Measurements from ENCODE around the gene BSND.
"Not testable (repeated sequence)": the region's sequence is repeated elsewhere in the genome, so short reads cannot be mapped to it uniquely, and the experiment has no call there.

BSND gene

DNA sequence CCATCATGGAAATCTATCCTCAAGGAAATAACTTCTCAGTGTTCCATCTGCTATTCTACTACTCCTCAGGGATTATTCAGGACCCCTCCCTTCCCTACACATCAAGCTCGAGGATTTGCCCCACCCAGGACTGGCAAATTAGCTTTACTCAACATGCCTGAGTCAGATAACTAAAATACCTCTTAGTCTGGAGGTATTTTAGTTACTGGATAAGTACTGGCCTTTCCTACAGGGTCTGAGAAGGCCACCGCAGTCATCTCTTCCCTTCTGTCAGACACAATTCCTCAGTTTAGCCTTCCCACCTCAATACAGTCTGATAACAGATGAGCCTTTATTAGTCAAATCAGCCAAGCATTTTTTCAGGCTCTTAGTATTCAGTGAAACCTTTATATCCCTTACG is 27.9 kb downstream of the BSND start:
- not testable (repeated sequence) for DNase-seq

DNA sequence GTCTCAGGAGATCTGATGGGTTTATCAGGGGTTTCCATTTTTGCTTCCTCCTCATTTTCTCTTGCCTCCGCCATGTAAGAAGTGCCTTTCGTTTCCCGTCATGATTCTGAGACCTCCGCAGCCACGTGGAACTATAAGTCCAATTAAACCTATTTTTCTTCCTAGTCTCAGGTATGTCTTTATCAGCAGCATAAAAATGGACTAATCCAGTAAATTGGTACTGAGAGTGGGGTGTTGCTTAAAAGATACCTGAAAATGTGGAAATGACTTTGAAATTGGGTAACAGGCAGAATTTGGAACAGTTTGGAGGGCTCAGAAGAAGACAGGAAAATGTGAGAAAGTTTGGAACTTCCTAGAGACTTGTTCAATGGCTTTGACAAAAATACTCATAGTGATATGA is 32.4 kb downstream of the BSND start:
- not testable (repeated sequence) for DNase-seq

DNA sequence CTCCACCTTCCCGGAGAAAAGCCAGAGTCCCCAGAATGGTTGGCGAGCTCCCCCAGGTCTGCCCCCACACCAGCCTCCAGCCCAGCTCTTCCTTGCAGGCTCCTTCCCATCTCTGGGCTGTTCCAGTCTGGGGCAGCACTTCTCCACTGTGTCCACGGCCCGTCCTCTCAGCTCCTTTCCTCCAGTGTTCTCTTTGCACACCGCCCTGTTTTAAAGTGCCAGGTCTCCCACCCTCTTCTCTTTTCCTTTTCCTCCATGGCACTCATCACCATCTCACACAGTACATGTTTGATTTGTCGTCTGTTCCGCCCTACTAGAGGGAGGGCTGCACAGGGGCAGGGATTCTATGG is 34.5 kb downstream of the BSND start:
- no peak for DNase-seq

DNA sequence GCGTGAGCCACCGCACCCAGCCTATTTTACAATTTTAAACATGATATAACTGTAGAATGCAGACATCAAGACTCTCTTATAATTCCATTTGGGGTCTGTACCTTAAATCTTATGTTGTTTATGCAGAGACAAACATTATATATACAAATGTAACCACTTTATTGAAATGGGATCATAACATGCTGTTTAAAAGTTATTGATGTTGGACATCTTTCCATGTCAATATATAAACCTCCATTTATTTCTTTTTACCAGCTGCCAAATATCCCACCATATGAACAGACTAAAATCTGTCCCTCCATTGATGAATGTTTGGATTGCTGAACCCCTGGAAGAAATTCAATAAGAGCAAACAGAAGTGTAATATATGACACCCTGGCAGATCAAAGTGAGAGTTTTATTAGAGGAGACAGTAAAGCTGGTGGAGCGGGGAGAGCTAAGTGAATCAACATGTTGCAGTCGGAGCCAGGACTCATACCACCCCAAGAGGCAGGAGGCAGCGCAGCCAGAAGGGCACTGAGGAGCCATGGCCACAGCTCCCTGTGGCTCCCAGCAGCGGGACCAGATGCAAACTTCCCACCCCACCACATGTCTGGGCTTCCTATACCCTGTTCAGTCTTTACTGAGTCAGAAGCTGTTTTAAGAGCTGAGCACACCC is 35.9 kb downstream of the BSND start:
- no peak for DNase-seq

DNA sequence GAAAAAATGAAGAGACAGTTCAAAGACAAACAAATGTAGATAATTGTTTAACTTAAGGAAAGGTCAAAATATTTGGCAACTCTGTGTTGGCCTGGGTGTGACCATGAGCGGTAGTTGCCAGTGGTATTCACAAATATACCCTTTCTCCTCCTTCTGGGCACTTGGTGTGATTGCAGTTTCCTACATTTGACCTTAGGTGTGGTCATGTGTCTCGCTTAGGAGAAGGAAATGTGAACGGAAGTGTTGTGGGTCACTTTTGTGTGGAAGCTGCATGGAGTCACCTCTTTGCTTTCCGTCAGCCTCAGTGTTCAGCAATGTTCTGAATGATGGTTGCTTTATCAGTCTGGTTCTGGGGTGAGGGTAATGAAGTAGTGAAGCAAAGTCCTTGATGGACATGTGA is 37.2 kb downstream of the BSND start:
- no peak for DNase-seq

DNA sequence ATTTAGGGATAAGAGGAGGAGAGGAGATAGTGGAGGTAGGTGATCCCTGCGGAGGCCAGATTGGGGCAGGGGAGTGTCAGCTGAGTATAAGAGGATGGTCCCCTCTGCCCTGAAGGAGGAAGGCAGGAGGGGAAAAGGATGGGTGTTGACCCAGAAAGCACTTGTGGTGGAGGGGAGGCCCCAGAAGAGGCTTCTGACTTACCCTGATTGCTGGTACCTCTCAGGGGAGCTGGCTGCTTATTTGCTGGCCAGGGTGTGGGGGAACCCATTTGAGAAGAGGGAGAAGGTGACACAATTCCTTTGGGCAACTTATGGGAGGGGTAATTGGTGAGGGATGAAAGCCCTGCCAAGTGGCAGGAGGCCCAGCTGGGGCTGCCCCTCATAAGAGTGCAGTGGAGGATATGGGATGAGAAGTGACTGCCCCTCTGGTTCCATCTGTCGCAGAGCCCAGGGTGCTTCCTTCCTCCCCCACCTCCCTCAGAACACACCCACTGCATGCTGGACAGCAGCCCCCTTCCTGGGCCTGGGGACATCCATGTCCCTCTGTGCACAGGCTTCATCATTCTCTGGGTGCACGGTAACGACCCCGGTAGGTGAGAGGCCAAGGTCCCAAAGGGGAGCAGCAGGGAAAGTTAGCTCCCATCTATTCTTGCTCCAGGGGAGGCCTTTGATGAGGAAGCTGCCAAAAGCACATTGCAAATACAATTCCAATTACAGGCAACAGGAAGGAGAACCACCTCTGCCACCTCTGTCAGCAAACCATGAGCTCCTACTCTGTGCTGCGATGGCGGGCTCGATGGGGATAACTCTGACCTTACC is 39.2 kb downstream of the BSND start:
- DNase-seq = no peak

DNA sequence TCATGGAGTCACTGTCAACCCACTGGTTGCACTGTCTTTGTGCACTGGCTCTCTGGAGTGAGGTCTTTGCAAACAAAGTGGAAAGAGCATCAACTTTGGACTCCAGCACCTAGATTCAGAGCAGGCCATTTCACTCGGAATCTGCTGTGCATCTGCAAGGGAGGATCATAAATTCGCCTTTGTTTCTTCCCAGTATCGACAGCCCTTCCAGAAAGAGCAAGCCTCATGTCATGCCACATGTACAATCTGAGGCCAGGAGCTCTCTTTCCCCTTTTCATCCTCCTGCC is 39.8 kb downstream of the BSND start:
- no peak for DNase-seq

DNA sequence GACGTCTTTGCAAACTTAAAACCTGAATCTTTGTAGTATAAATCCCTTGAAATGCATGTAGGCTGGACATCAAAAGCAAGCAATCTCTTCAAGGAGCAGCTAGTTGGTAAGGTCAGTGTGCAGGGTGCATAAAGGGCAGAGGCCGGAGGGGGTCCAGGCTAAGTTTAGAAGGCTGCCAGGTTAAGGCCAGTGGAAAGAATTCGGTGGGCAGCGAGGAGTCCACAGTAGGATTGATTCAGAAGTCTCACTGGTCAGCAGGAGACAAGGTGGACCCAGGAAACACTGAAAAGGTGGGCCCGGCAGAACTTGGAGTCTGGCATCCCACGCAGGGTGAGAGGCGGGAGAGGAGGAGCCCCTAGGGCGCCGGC is 40.2 kb downstream of the BSND start:
- DNase-seq = no peak

DNA sequence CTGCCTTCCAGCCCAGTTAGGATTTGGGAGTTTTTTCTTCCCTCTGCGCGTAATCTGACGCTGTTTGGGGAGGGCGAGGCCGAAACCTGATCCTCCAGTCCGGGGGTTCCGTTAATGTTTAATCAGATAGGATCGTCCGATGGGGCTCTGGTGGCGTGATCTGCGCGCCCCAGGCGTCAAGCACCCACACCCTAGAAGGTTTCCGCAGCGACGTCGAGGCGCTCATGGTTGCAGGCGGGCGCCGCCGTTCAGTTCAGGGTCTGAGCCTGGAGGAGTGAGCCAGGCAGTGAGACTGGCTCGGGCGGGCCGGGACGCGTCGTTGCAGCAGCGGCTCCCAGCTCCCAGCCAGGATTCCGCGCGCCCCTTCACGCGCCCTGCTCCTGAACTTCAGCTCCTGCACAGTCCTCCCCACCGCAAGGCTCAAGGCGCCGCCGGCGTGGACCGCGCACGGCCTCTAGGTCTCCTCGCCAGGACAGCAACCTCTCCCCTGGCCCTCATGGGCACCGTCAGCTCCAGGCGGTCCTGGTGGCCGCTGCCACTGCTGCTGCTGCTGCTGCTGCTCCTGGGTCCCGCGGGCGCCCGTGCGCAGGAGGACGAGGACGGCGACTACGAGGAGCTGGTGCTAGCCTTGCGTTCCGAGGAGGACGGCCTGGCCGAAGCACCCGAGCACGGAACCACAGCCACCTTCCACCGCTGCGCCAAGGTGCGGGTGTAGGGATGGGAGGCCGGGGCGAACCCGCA is 40.8 kb downstream of the BSND start, which contains the start of gene PCSK9:
TSS of gene PCSK9 (plus strand) at position 207 of the 741 bp plus-strand sequence. CDS start at position 497, 290 bp downstream.
- DNase-seq = no peak

DNA sequence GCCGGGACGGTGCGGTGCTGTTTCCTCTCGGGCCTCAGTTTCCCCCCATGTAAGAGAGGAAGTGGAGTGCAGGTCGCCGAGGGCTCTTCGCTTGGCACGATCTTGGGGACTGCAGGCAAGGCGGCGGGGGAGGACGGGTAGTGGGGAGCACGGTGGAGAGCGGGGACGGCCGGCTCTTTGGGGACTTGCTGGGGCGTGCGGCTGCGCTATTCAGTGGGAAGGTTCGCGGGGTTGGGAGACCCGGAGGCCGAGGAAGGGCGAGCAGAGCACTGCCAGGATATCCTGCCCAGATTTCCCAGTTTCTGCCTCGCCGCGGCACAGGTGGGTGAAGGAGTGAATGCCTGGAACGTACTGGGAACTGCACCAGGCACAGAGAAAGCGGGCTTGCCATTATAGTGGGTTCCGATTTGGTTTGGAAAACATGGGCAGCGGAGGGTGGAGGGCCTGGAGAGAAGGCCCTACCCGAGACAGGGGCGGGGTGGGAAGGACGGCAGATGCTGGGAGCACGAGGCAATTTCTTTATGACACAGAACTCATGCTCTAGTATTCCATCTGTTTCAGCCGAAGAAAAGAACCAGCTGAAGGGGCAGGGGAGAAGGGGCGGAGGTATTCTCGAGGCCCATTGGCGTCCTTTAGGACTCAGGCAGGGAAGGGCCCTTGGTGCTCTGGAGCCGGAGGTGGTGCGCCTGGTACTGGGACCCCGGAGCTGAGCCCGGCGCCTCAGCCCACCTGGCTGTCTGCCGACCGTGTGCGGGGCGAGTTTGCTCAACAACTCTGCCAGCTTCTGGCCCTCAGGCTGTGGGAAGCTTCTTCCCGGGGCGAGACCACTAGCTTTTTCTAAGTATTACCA is 41.6 kb downstream of the BSND start:
- no peak for DNase-seq

DNA sequence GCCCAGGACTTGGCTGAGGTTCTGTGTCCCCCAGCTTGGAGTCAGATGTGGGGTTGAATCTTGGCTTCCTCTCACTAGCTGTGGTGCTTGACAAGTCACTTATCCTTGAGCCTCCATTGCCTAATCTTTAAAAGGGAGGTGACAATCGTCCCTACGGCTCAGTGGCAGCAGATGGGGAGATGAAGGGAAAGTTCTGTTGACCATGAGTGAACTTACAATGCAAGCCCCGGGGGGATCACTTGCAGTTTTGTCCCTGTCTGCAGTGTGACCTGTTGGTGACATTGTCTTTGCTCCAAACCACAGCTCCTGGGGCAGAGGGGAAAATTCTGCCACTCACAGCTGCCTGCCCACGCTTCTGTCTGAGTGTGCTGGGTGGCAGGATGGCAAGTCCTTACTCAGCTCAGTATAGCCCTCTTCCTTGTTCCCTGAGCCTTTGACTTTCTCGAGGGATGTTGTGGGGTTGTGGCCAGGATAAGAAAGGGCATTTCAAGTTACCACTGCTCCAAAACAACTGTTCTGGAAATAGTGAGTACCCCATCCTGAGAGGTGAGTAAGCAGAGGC is 42.3 kb downstream of the BSND start:
- no peak for DNase-seq

DNA sequence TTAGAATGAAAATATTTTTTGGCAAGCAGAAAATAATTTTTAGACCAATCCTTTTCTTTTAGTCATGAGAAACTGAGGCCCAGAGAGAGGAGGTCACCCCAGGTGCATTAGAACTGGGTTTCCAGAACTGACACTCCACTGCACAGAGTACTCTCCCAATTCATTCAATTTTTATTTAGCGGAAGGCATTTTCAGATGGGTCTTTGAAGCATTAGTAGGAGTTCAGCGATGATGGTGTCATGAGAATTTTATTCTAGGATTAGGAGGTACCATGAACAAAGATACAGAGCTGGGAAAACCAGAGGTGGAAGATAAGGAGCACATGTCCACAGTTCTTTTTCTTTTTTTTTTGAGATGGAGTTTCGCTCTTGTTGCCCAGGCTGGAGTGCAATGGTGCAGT is 42.9 kb downstream of the BSND start:
- DNase-seq = no peak

DNA sequence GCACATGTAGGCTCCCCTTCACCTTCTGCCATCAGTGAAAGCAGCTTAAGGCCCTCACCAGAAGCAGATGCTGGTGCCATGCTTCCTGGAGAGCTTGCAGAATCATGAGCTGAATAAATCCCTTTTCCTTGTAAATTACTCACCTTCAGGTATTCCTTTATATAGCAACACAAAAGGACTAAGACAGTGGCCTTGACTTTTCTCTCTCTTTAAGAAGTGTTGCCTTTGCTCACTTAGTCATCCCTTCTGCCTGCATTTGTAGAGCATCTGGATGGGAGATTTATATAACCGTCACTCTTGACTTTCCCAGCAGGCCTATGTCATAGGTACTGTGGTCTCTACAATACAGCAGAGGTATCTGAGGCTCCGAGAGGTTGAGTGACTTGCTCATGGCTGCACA is 44.3 kb downstream of the BSND start:
- DNase-seq = no peak

DNA sequence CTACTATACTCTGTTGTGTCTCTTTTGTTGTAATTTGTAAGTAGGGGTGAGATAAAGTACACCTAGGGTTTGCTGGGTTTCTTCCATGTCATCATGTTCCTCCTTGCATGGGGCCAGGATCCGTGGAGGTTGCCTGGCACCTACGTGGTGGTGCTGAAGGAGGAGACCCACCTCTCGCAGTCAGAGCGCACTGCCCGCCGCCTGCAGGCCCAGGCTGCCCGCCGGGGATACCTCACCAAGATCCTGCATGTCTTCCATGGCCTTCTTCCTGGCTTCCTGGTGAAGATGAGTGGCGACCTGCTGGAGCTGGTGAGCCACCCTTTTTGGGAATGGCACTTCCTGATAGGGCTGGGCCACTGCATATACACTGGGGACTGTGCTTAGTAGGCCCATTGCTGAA is 45.0 kb downstream of the BSND start:
- no peak for DNase-seq

DNA sequence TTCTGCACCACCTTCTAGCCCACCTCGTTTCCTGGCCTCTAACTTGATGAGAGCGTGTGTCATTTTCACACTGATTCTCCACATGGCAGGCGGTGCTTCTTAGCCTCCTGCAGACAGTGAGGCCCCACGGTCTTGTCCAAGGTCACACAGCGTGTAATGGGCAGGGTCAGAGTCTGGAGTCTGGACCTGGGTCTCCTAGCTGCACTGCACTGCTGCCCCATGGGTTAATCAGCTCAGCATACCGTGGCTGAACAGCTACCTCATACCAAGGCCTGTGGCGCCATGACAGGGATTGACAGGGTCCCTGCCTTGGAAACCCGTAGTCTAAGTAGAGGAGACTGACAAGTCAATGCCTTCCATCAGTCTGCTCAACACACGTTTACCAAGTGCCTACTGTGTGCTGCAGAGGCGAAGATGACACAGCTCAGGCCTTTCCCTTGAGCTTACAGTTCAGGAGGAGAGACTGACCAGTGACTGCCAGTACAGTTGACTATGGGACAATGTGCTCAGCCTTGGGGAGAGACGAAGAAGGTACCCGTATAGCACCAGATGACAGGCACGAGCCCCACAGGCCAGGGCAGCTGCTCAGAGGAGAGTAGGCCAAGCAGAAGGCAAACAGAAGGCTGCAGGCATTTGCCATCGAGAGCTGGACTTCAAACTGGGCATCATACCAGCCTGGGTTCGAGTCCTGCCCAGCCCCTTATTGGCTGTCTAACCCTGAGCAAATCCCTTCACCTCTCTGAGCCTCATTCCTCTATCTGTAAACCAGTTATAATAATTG is 46.1 kb downstream of the BSND start:
- DNase-seq = no peak

DNA sequence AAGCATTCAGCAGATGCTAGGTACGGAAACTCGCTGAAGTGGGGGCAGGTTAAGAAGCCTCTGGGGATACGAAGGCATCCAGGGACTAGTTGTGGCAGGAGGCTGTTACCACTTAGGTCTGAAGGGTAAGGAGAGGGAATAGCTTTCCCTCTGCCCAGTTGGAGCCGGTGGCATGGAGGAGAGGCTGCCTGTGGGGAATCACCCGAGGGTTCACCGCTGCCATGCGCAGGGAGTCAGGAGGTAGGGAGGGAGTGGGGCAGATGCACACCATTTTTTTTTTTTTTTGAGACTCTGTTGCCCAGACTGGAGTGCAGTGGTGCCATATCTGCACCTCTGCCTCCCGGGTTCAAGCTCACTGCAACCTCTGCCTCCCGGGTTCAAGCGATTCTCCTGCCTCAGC is 46.7 kb downstream of the BSND start:
- DNase-seq = no peak

DNA sequence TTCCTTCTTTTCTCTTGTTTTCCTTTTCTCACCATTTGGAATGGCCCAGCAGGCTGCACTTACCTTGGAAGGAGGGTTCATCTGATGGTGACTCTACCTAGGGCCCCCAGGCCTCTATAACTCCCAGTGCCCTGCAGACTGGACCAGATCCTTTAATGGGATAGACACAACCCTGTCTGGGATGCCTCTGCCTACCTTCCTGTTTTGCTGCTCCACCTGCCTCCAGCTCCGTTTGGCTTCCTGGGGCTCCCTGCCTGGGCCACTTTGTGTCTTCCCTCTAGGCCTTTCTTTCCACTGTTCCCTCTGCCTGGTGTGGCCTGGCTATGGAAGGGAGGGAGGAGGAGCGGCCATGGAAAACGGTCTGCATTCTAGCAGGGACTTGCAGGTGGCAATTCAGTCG is 48.1 kb downstream of the BSND start:
- DNase-seq = no peak

DNA sequence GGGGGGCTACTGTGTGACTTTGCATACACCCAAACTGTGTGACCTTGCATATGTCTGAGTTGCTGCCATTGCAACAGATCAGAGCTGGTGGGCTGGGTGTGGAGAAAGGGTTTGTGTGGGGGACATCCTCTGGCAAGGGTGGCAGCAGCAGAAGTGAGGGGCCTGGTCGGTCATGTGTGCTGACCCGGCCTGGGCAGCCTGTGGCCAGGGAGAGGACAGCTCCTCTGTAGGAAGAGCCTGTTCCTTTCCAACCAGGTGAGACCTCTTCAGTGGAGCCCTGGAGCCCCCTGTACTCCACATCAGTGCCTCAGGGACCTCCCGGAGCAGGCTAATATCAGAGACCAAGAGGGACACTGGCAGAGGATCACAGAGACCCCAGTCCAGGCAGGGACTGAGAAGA is 48.9 kb downstream of the BSND start:
- no peak for DNase-seq

DNA sequence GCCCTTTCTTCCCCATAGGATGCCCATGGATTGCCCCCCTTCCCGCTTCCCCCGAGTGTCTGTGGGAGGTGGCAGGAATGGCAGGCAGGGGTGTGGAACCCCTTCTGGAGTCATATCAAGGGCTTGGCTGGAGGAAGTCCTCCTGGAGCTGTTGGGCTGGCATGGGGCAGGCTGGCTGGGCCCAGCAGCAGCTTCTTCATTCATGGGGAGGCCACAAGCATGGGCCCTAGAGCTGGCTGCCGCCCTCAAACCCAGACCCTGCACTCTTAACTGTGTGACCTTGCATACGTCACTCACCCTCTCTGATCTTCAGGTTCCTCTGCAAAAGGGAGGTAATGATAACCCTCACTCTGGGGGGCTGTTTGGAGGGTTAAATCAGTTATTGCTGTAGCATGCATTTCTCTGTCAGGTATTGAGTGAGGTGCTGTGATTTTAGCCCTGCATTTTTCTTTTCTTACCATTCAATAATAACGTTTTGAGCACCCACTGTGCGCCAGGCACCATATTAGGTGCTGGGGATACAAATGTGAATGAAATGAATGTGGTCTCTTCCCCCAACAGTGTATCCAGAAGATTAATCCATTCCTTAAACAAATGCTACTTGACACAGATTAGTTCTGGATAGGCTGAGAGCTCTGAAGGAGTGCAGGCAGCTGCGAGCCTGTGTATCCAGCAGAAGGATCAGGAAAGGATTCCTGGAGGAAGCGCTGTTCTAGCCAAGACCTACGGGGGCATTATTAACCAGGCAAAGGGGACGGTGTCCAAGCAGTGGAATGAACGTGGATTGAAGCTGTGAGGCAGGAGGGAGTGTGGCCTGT is 49.9 kb downstream of the BSND start:
- DNase-seq = no peak

DNA sequence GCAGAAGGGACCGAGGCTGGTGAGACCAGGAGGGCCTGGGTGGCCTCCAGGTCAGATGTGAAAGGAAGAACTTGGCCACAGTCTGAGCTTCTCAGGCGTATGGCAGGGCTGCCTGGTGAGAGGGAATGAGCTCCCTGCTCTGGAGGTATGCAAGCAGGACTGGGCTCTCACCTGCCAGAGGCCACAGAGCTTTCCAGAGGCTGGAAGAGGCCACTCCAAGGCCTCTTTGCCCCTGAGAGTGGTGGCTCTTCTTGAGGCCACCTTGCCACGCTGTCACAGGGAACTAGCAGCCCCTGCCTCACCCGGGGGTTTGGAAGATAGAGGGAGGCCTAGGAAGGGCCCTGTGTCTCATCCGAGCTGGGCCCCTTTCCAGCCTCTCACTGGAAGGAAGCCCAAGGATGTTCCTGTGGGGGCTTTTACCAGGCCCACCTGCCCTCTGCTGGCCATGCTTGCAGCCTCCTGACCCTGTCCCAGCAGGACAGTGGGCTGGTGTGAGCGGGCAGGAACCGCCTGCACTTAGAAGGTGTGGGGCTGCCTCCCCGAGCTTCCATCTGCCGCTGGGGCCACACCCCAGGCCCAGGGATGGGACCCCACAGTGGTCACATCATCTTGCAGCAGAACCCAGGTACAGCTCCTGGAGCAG is 50.7 kb downstream of the BSND start:
- DNase-seq = no peak

DNA sequence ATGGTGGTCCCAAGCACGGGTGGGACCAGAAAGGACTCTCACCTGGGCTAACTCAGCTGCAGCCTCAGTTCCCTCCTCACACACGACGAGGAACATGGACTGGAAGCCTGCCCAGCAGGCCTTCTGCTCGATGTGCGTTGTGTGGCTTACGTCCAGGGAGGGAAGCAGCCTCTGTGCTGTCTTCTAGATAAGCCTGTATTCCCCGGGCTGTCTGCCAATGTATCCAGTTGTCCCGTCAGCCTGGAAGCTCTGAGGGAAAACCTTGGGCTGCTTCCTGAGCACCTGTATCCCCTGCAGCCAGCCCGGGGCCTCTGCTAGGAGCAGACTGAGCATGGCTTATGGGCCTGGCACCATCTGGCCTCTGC is 51.2 kb downstream of the BSND start:
- no peak for DNase-seq
